WTC11 (cell line): ENCODE measurements around the gene DGLUCY.

Experiments
- CREM ChIP-seq: sonication (generic); formaldehyde crosslinking; IDR thresholded peaks from 2 replicates; pipeline ENCODE4 v1.8.1; 2022; ENCODE audit warnings: mild to moderate bottlenecking, missing genetic modification reagents, moderate library complexity
- KAT7 ChIP-seq: sonication (generic); formaldehyde crosslinking; IDR thresholded peaks from 2 replicates; pipeline ENCODE4 v1.8.1; 2023; ENCODE audit warnings: missing genetic modification reagents, mild to moderate bottlenecking, borderline replicate concordance
- TF ChIP-seq, protein P1 (sequence below): sonication (generic); formaldehyde crosslinking; IDR thresholded peaks from 2 replicates; pipeline ENCODE4 v1.8.0; 2022; ENCODE audit warnings: mild to moderate bottlenecking, missing genetic modification reagents
- TF ChIP-seq, protein P2 (sequence below): fragments of 200-600 bp; IDR thresholded peaks from 2 replicates; pipeline ENCODE4 v1.8.0; 2022; ENCODE audit warnings: antibody characterized with exemption
- TF ChIP-seq, protein P3 (sequence below): fragments of 250-450 bp; sonication (Bioruptor Pico); IDR thresholded peaks from 2 replicates; pipeline ENCODE4 v2.1.2; 2022; ENCODE audit warnings: mild to moderate bottlenecking, moderate library complexity

DNA sequence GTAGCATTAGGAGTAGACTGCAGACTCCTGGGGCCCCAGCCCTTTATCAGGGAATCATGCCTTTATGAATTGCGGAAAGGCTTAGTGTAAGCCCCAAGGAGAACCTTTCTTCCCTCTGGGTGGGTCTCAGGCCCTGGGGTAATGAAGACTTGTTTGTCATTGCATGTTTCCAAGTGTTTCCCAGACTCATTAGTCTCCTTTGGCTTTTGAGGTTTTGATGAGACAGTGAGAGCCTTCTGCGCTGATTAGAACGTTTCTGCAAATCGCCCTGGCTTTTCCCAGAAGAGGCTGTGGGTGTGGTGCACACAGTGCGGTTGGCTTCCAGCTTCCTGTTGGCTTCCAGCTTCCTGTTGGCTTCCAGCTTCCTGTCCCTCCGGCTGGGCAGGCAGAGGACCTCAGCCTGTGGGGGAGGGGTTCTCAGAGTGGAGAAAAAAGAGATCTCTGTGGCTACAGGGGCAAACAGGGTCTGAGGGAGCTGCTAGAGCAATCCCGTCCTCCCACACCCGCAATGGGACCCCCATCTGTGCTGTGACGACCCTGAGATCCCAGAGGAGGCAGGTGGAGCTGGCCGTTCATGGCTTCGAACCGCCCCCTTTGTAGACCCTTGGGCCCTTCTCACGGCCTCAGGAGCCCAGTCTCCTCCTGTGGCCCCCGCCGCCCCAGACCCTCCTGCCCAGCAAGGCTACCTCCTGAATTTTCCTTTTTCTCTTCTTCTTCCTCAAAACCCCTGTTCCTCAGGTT, 88.5 kb downstream of the DGLUCY start:
- TF ChIP-seq KAT7 (CRISPR knock-in tag) (no peak), CREM (CRISPR knock-in tag) (no peak)
- TF ChIP-seq, protein P1, sequence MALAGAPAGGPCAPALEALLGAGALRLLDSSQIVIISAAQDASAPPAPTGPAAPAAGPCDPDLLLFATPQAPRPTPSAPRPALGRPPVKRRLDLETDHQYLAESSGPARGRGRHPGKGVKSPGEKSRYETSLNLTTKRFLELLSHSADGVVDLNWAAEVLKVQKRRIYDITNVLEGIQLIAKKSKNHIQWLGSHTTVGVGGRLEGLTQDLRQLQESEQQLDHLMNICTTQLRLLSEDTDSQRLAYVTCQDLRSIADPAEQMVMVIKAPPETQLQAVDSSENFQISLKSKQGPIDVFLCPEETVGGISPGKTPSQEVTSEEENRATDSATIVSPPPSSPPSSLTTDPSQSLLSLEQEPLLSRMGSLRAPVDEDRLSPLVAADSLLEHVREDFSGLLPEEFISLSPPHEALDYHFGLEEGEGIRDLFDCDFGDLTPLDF (CRISPR knock-in tag): no peak
- TF ChIP-seq, protein P2, sequence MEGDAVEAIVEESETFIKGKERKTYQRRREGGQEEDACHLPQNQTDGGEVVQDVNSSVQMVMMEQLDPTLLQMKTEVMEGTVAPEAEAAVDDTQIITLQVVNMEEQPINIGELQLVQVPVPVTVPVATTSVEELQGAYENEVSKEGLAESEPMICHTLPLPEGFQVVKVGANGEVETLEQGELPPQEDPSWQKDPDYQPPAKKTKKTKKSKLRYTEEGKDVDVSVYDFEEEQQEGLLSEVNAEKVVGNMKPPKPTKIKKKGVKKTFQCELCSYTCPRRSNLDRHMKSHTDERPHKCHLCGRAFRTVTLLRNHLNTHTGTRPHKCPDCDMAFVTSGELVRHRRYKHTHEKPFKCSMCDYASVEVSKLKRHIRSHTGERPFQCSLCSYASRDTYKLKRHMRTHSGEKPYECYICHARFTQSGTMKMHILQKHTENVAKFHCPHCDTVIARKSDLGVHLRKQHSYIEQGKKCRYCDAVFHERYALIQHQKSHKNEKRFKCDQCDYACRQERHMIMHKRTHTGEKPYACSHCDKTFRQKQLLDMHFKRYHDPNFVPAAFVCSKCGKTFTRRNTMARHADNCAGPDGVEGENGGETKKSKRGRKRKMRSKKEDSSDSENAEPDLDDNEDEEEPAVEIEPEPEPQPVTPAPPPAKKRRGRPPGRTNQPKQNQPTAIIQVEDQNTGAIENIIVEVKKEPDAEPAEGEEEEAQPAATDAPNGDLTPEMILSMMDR: no peak
- TF ChIP-seq, protein P3, sequence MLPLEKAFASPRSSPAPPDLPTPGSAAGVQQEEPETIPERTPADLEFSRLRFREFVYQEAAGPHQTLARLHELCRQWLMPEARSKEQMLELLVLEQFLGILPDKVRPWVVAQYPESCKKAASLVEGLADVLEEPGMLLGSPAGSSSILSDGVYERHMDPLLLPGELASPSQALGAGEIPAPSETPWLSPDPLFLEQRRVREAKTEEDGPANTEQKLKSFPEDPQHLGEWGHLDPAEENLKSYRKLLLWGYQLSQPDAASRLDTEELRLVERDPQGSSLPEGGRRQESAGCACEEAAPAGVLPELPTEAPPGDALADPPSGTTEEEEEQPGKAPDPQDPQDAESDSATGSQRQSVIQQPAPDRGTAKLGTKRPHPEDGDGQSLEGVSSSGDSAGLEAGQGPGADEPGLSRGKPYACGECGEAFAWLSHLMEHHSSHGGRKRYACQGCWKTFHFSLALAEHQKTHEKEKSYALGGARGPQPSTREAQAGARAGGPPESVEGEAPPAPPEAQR (CRISPR knock-in tag): no peak
